Omental fat pad (tissue), 4 donors: Measurements from ENCODE around the gene ANGPT4. TPM values are rescaled to one million over a fixed set of nuclear protein-coding genes. Genes with fewer than 3 reads are reported as not detected.

Source experiments
- ATAC-seq: fragments of 150-250 bp; one replicate; pipeline ENCODE4 v1.9.1; 2016; ENCODE audit warnings: mild to moderate bottlenecking, moderate library complexity; ENCODE audit not compliant: low FRiP score
- DNase-seq: peaks from one replicate; pipeline ENCODE4 v3.0.0-alpha.2; 2019; ENCODE audit warnings: low spot score
- CTCF ChIP-seq, 3 donors: fragments of 450-650 bp; IDR thresholded peaks; one replicate each; pipeline ENCODE4 v1.5.1; 2016 to 2017; ENCODE audit warnings: antibody characterized with exemption in 3 of 3, mild to moderate bottlenecking in 3 of 3, moderate library complexity in 2 of 3
- total RNA-seq, 4 donors: library from RNA; depleted of rRNA; stranded (reverse); fragments of >200 nt; gene quantifications; one replicate each; pipeline ENCODE4 v1.1.0, GENCODE V29; 2016

The ANGPT4 gene
- total RNA-seq, 4 donors from 2014 or later = 0.44 to 27.6 (median 3.4) TPM

- no peak for ATAC-seq
- no peak for TF ChIP-seq CTCF (IDR thresholded peaks at IDR 0.05)
- DNase-seq = no peak
Measured at GRCh38 chr20:878511-879307, 37.4 kb downstream of the ANGPT4 start.

GRCh38 chr20:877814-878213 lies 38.3 kb downstream of the ANGPT4 start:
- no peak for ATAC-seq
- DNase-seq = no peak
- TF ChIP-seq CTCF (IDR thresholded peaks at IDR 0.05) = no peak

- TF ChIP-seq CTCF (IDR thresholded peaks at IDR 0.05) = no peak
- DNase-seq = no peak
- ATAC-seq = no peak
Measured at GRCh38 chr20:875115-875514, 41.0 kb downstream of the ANGPT4 start.

GRCh38 chr20:873875-874607 lies 42.1 kb downstream of the ANGPT4 start:
- TF ChIP-seq CTCF (IDR thresholded peaks at IDR 0.05) = no peak
- ATAC-seq (no peak), DNase-seq (no peak)

GRCh38 chr20:872855-873520 lies 43.1 kb downstream of the ANGPT4 start:
- no peak for TF ChIP-seq CTCF (IDR thresholded peaks at IDR 0.05)
- no peak for DNase-seq
- ATAC-seq = no peak

GRCh38 chr20:871948-872347 lies 44.2 kb downstream of the ANGPT4 start:
- DNase-seq (no peak), ATAC-seq (no peak)
- no peak for TF ChIP-seq CTCF (IDR thresholded peaks at IDR 0.05)
